HS-5 (cell line): Measurements from ENCODE around the gene GAS2L2.

Source experiments
- DNase-seq: peaks from one replicate; pipeline ENCODE4 v3.0.0-alpha.2; 2012; ENCODE audit warnings: low read depth

Gene GAS2L2

GRCh38 chr17:35694906-35695305 is 58.1 kb downstream of the GAS2L2 start:
- DNase-seq, result no peak
